ENCODE results near the gene DALRD3.

- no peak for TF ChIP-seq CTCF (IDR thresholded peaks at IDR 0.05; ENCODE audit: insufficient read depth, low read length)
- peak; percentile 33 for TF ChIP-seq REST (IDR thresholded peaks at IDR 0.05; ENCODE audit: insufficient replicate concordance, low read depth)
- peak; percentile 99 for TF ChIP-seq POLR2AphosphoS5 (IDR thresholded peaks at IDR 0.05; ENCODE audit: low read depth)
Observed at GRCh38 chr3:49028673-49029562, 10.5 kb upstream of the DALRD3 start, which contains the start of gene IMPDH2.
